HCEC 1CT (cell line): ENCODE measurements around the gene FSTL4.
"Not testable (repeated sequence)": the region's sequence is repeated elsewhere in the genome, so short reads cannot be mapped to it uniquely, and the experiment has no call there.

ENCODE experiments used
- DNase-seq: peaks from one replicate; pipeline ENCODE4 v3.0.0-alpha.2; 2017

The FSTL4 gene

GRCh38 chr5:133546500-133546899, 65.8 kb downstream of the FSTL4 start:
- DNase-seq, result no peak

- no peak for DNase-seq
Measured at GRCh38 chr5:133544346-133544745, 68.0 kb downstream of the FSTL4 start.

DNA sequence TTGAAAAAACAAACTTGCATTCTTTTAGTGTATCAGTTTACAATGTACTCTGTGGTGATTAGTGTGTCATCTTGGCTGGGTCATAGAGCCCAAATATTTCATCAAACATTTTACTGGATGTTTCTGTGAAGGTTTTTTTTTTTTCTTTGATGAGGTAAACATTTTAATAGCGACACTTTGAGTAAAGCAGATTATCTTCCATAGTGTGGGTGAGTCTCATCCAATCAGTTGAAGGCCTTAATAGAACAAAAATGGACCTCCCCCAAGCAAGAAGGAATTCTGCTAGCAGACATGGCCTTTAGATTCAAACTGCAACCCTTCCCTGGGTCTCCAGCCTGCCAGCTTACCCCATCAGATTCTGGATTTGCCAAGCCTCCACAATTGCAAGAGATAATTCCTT, 72.5 kb downstream of the FSTL4 start:
- no peak for DNase-seq

DNA sequence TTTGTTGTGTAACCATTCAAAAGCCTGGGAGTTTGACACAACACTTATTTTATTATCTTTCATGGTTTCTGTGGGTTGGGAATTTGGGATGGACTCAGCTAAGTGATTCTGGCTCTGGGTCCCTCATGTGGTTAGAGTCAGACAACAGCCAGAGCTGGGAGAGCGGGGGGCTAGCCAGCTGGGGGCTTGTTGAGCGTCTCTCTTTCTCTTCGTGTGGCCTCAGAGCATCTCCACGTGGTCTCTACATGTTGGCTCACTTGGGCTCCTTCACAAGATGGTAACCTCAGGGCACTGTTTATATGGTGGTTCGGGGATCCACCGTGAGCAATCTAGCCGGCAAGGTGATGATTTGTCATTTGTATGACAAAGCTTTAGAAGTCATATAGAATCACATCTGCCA, 73.6 kb downstream of the FSTL4 start:
- DNase-seq, result no peak

DNA sequence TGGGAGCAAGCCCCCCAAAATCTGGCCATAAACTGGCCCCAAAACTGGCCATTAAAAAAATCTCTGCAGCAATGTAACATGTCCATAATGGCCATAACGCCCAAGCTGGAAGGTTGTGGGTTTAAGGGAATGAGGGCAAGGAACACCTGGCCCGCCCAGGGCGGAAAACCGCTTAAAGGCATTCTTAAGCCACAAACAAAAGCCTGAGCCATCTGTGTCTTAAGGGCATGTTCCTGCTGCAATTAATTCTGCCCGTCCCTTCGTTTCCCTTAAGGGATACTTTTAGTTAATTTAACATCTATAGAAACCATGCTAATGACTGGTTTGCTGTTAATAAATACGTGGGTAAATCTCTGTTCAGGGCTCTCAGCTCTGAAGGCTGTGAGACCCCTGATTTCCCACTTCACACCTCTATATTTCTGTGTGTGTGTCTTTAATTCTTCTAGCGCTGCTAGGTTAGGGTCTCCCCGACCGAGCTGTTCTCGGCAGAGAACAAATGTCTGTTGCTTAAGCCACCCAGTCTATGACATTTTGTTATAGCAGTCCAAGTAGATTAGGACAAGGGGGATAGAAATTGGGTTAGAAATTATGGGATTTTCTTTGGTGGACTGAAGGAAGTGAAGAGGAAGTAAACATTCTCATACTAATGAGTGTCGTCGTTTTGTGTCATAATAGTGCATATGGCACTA, 77.0 kb downstream of the FSTL4 start:
- DNase-seq, result not testable (repeated sequence)

- no peak for DNase-seq
Measured at GRCh38 chr5:133534566-133534965, 77.8 kb downstream of the FSTL4 start.

DNA sequence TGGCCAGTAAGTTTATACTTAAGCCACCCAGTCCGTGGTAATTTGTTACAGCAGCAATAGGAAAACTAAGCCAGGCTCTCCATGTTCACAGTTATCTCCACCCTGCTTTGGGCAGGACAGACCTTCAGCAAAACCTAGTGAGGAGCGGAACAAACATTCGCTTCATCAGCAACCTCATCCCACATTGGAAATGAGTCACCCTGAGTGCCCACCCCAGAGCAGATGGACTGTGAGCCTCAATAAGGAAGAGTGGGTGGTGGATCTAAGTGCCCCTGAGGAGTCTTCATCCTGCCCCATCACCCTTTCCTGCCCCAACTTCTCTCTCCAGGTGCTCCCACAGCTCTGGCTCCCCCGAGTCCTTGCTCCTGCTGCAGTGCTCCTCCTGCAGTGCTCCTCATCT, 78.8 kb downstream of the FSTL4 start:
- no peak for DNase-seq

GRCh38 chr5:133531594-133531993, 80.7 kb downstream of the FSTL4 start:
- no peak for DNase-seq

- DNase-seq, result no peak
Measured at GRCh38 chr5:133531178-133531577, 81.2 kb downstream of the FSTL4 start.

GRCh38 chr5:133530270-133530669, 82.1 kb downstream of the FSTL4 start:
- DNase-seq, result no peak

- no peak for DNase-seq
Measured at GRCh38 chr5:133528841-133529240, 83.5 kb downstream of the FSTL4 start.

GRCh38 chr5:133527311-133527710, 85.0 kb downstream of the FSTL4 start:
- no peak for DNase-seq

DNA sequence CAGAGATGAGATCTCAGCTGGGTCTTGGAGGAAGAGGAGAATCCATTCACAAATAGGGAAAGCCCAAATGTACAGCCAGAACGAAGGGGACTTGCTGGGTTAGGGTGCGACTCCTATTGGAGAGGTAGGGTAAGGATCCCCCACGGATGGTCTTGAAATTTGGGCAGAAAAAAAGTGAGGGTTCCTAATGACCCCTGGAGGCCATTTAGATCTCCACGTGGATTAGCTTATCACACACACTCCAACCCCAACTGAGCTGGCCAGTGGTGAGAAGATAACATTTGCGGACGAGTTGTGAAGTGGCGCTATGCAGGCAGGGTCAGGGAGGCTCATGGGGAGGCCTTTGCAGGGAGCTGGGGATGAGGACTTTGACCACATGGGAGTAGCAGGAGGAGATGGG, 86.0 kb downstream of the FSTL4 start:
- DNase-seq, result no peak

DNA sequence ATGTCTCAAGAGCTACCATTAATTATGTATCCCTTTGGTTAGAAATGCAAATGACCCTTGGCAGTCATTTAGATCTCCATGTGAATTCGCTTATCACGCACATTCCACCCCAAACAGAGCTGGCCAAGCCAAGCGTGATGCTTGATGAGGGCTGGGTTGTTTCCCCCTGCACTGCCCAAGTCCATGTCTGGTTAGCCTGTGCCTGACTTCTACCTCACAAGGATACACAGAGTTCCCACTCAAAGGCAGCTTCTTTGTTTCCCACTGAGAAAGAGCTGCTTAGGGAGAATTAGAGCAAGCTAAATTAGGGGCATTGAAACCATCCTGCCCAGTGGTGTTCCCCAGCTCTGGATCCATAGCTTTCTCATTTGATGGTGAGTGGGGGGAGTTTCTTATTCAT, 87.2 kb downstream of the FSTL4 start:
- no peak for DNase-seq

DNA sequence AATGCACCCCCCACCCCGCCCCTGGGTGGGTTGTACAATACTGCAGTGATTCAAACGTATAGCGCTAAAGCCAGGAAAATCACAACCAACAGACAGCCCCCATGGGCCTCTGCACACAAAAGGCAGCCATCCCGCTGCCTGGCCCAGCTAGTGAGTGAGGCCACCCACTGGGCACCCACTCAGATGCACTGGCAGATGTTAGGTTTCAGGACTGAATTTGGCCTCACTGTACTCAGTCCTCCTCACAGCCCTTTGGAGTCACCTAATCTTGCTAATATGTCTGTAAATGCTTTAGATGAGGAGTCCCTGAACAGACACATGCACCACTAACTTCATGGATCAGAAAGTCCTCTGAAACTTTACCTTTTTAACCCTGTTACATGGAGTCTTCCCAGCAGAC, 87.7 kb downstream of the FSTL4 start:
- DNase-seq, result no peak

- DNase-seq, result no peak
Measured at GRCh38 chr5:133523961-133524586, 88.3 kb downstream of the FSTL4 start.

GRCh38 chr5:133523013-133523658, 89.2 kb downstream of the FSTL4 start:
- no peak for DNase-seq

GRCh38 chr5:133521801-133522200, 90.5 kb downstream of the FSTL4 start:
- DNase-seq, result no peak

GRCh38 chr5:133520991-133521706, 91.2 kb downstream of the FSTL4 start:
- no peak for DNase-seq

DNA sequence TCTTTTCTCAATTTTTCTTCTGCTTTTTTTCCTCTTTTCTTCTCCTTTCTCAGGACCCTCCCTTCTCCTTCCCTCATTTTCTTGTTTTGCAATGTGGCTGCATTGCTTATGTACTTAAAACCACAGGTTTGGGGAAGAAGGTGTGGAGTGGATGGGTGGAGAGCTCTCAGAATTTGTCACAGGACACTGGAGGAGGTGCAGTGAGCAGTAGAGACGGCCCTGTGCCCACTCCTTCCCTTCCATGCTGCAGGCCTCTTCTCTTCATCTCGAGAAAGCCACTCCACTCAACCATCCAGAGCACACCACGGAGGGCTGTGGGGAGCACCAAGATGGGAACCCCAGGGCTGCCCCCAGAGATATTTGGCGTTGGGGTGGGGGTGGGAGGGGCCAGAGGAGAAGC, 92.3 kb downstream of the FSTL4 start:
- no peak for DNase-seq

DNA sequence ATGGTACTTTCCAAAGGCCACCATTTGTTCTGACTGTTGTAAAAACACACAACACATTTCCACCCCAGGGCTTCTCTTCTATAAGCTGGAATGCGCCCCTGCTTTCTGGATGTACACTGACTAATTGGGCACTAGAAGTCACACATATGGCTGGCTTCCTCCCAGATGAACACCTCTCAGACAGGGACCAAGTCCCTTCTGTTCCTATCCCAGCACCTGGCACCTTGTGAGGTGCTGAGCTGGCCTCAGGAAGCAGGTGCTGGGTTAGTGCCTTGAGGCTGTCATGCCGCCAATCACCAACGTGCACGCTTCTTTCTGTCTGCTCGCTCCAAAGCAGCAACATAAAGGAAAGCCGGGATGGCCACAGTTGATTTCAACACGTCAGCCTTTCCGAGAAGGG, 93.2 kb downstream of the FSTL4 start:
- DNase-seq, result no peak

DNA sequence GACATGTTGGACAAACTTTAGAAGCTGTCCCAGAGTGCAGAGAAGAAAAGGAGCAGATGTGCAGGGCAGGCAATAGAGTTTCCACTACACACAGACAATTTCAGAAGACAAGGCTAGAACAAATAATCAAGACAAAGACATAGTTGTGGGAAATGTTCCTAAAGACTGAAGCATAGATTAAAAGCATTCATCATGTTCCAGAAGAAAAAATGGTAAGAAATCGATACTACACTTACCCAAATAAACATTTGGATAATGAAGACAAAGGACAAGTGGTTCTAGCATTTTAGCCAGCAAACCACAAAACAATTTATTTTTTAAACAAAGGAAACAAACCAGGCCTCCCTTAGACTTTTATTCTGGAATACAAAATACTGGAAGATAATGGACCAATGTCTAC, 97.9 kb downstream of the FSTL4 start:
- DNase-seq, result no peak

GRCh38 chr5:133512896-133513295, 99.4 kb downstream of the FSTL4 start:
- no peak for DNase-seq
